GM23338 (cell line): ENCODE data around the gene CACNA1H. TPM values are rescaled to one million over a fixed set of nuclear protein-coding genes. Genes with fewer than 3 reads are reported as not detected.

Experiments
- ATAC-seq: fragments of 200-7000 bp; cut with Tn5 transposase; 3 replicates; pipeline ENCODE4 v1.9.1; 2020
- DNase-seq: peaks from one replicate; pipeline ENCODE4 v3.0.0-alpha.2; 2015; ENCODE audit warnings: low spot score
- H2AFZ ChIP-seq: fragments of 200-600 bp; sonication (generic); 2 replicates; pipeline ENCODE4 v1.8.0; 2016; ENCODE audit warnings: antibody characterized with exemption, mild to moderate bottlenecking, moderate library complexity
- H3F3A ChIP-seq: fragments of 200-600 bp; sonication (generic); replicated peaks from 2 replicates; pipeline ENCODE4 v1.8.0; 2017; ENCODE audit warnings: antibody characterized with exemption, mixed run types, low read depth
- H3K27ac ChIP-seq: fragments of 200-600 bp; sonication (generic); 2 replicates; pipeline ENCODE4 v1.6.1; 2016; ENCODE audit warnings: low read depth
- H3K27me3 ChIP-seq: fragments of 200-600 bp; sonication (generic); 2 replicates; pipeline ENCODE4 v1.8.0; 2016; ENCODE audit warnings: mild to moderate bottlenecking, mixed run types, moderate library complexity; ENCODE audit not compliant: insufficient read depth
- H3K36me3 ChIP-seq: fragments of 200-600 bp; sonication (generic); 2 replicates; pipeline ENCODE4 v1.8.0; 2016; ENCODE audit warnings: mild to moderate bottlenecking; ENCODE audit not compliant: insufficient read depth
- H3K4me1 ChIP-seq: fragments of 200-600 bp; sonication (generic); 2 replicates; pipeline ENCODE4 v1.8.0; 2016; ENCODE audit warnings: mild to moderate bottlenecking, moderate library complexity; ENCODE audit not compliant: insufficient read depth
- H3K4me2 ChIP-seq: fragments of 200-600 bp; sonication (generic); 2 replicates; pipeline ENCODE4 v1.7.1; 2017; ENCODE audit warnings: mixed run types
- H3K4me3 ChIP-seq: fragments of 200-600 bp; sonication (generic); 2 replicates; pipeline ENCODE4 v1.6.1; 2016; ENCODE audit warnings: mixed run types
- H3K79me2 ChIP-seq: fragments of 200-600 bp; sonication (generic); replicated peaks from 2 replicates; pipeline ENCODE4 v1.8.0; 2017; ENCODE audit warnings: mild to moderate bottlenecking; ENCODE audit not compliant: insufficient read depth
- H3K9me2 ChIP-seq: fragments of 200-600 bp; sonication (generic); 2 replicates; pipeline ENCODE4 v1.8.0; 2017; ENCODE audit not compliant: insufficient read depth
- H4K20me1 ChIP-seq: fragments of 200-600 bp; sonication (generic); replicated peaks from 2 replicates; pipeline ENCODE4 v1.8.0; 2017; ENCODE audit warnings: mild to moderate bottlenecking; ENCODE audit not compliant: insufficient read depth
- H3K27ac Mint-ChIP-seq: 2 replicates; pipeline ENCODE4 v1.8.0; 2020; ENCODE audit warnings: inconsistent platforms, mild to moderate bottlenecking, moderate library complexity, mixed read lengths
- H3K27me3 Mint-ChIP-seq: 3 replicates; pipeline ENCODE4 v1.8.0; 2022; ENCODE audit warnings: low read depth, mild to moderate bottlenecking, moderate library complexity, mixed read lengths, inconsistent platforms; ENCODE audit not compliant: insufficient read depth, poor library complexity
- H3K36me3 Mint-ChIP-seq: 3 replicates; pipeline ENCODE4 v1.8.0; 2021; ENCODE audit warnings: low read depth, mild to moderate bottlenecking, inconsistent platforms, moderate library complexity, mixed read lengths
- H3K4me1 Mint-ChIP-seq: 3 replicates; pipeline ENCODE4 v1.8.0; 2020; ENCODE audit warnings: mild to moderate bottlenecking, inconsistent platforms, mixed read lengths
- H3K4me3 Mint-ChIP-seq: 3 replicates; pipeline ENCODE4 v1.8.0; 2021; ENCODE audit warnings: moderate library complexity, mild to moderate bottlenecking, inconsistent platforms, mixed read lengths
- H3K9me3 Mint-ChIP-seq: 3 replicates; pipeline ENCODE4 v1.8.0; 2020; ENCODE audit warnings: moderate library complexity, mild to moderate bottlenecking, inconsistent platforms, mixed read lengths
- CTCF ChIP-seq, 2 experiments: fragments of 200-600 bp in 1 of 2; sonication (generic) in 1 of 2; conservative IDR thresholded peaks; 2 replicates each; pipeline versions ENCODE4 v1.5.1 to v1.6.1; 2016 to 2017; ENCODE audit warnings: antibody characterized with exemption in 2 of 2, low read depth in 2 of 2, mild to moderate bottlenecking in 2 of 2, moderate library complexity in 1 of 2
- EZH2 ChIP-seq: fragments of 200-600 bp; sonication (generic); IDR thresholded peaks from one replicate; pipeline ENCODE4 v1.8.0; 2017; ENCODE audit warnings: antibody characterized with exemption, mild to moderate bottlenecking, low read depth; ENCODE audit not compliant: unreplicated experiment
- ZNF114 ChIP-seq: fragments of 250-450 bp; sonication (Bioruptor Pico); IDR thresholded peaks from 2 replicates; pipeline ENCODE4 v1.5.0; 2020; ENCODE audit warnings: mild to moderate bottlenecking, moderate library complexity
- ZNF331 ChIP-seq: fragments of 250-450 bp; sonication (Bioruptor Pico); IDR thresholded peaks from 2 replicates; pipeline ENCODE4 v1.5.0; 2020; ENCODE audit warnings: low read depth, mild to moderate bottlenecking, moderate library complexity
- long read RNA-seq: library from polyadenylated mRNA; unstranded; transcript quantifications from one replicate; pipeline ENCODE4 v2.0.0, GENCODE V29; 2020; ENCODE audit not compliant: unreplicated experiment
- polyA plus RNA-seq: library from polyadenylated mRNA; unstranded; fragments of >200 nt; fragmentation: Nextera tagmentation; extraction: Ambion mirVana; gene quantifications from 2 replicates; pipeline ENCODE4 v1.2.1, GENCODE V29; 2016
- total RNA-seq: library from RNA; depleted of rRNA; stranded (reverse); fragments of >200 nt; shearing (Covaris generic); gene quantifications from 2 replicates; pipeline ENCODE4 v1.2.3, GENCODE V29; 2014; rRNA removed
- TF ChIP-seq, protein P1 (sequence below): fragments of 250-450 bp; sonication (Bioruptor Pico); IDR thresholded peaks from 2 replicates; pipeline ENCODE4 v1.5.0; 2020; ENCODE audit warnings: mild to moderate bottlenecking, moderate library complexity
- TF ChIP-seq, protein P2 (sequence below): IDR thresholded peaks from 2 replicates; pipeline ENCODE4 v1.6.1; 2016; ENCODE audit warnings: antibody characterized with exemption

CACNA1H gene
- total RNA-seq (34.5 and 43.3 TPM in 2 replicates), polyA plus RNA-seq (3.5 and 3.8 TPM in 2 replicates)
- long read RNA-seq, partial matches to known transcripts, result 0 of 1 reads
- long read RNA-seq, other reads (novel, unspliced or antisense), result 1 of 1 reads

DNA sequence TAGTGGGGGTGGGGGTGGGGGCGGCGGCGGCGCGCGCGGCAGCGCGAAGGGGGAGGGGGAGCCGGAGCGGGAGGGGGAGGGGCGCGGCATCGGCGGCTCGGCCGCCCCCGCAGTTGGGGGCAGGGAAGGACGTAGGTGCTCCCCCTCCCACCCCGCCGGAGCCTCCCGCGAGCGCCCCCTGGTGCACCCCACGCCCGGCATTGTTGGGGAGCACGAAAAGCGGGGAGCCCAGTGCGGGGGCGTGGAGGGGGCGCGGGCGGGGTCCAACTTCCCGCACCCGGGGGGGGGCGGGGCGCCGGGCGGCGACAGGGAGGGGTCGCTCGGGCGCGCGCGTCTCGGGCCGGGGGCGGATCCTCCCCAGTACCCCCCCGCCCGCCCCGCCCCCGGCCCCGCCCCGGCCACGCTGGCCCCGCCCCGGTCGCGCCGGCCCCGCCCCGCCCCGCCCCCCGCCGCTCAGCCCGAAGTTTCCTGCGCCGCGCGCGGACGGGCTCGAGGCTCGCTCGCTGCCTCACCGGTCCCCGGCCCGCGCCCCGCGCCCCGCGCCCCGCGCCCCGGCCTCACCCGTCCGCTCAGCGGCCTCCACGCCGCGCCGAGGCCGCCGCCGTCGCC lies at the start of gene CACNA1H:
TSS of gene CACNA1H (plus strand) at position 456 of the 609 bp plus-strand sequence. CDS start 632 bp downstream, outside the sequence.
- H2AFZ ChIP-seq, result peak within 1 kb of the TSS; percentile 78; the same call in 1 of the 2 replicates

GRCh38 chr16:1103636-1103980 lies 49.3 kb upstream of the CACNA1H start:
- H3F3A ChIP-seq, result 0 out of 2 replicates have a peak, but pooled peaks cover 4% of the 10 kb centered on the region
- H3K27me3 ChIP-seq, result no peaks in the 10 kb centered on the region
- Mint-ChIP-seq H3K27me3 (peaks cover 3% of the 10 kb centered on the region), H3K4me1 (no peaks in the 10 kb centered on the region), H3K9me3 (no peaks in the 10 kb centered on the region), H3K36me3 (no peaks in the 10 kb centered on the region), H3K4me3 (no peak overlapping the region; the same call in 2 of the 3 replicates), H3K27ac (no peak overlapping the region)
- peak overlapping the region; percentile 90 for H2AFZ ChIP-seq
- H3K9me2 ChIP-seq, result no peaks in the 10 kb centered on the region
- peak overlapping the region; percentile 83; the same call in 1 of the 2 replicates for H3K4me2 ChIP-seq
- H4K20me1 ChIP-seq, result no peaks in the 10 kb centered on the region
- no peak overlapping the region for H3K27ac ChIP-seq
- H3K4me3 ChIP-seq, result peak overlapping the region; percentile 66
- no peaks in the 10 kb centered on the region for H3K36me3 ChIP-seq
- H3K79me2 ChIP-seq, result no peaks in the 10 kb centered on the region
- DNase-seq (no peak), ATAC-seq (no peak; the same call in 2 of the 3 replicates)
- TF ChIP-seq ZNF114 (CRISPR knock-in tag) (no peak), ZNF331 (CRISPR knock-in tag) (no peak)
- TF ChIP-seq, protein P1, sequence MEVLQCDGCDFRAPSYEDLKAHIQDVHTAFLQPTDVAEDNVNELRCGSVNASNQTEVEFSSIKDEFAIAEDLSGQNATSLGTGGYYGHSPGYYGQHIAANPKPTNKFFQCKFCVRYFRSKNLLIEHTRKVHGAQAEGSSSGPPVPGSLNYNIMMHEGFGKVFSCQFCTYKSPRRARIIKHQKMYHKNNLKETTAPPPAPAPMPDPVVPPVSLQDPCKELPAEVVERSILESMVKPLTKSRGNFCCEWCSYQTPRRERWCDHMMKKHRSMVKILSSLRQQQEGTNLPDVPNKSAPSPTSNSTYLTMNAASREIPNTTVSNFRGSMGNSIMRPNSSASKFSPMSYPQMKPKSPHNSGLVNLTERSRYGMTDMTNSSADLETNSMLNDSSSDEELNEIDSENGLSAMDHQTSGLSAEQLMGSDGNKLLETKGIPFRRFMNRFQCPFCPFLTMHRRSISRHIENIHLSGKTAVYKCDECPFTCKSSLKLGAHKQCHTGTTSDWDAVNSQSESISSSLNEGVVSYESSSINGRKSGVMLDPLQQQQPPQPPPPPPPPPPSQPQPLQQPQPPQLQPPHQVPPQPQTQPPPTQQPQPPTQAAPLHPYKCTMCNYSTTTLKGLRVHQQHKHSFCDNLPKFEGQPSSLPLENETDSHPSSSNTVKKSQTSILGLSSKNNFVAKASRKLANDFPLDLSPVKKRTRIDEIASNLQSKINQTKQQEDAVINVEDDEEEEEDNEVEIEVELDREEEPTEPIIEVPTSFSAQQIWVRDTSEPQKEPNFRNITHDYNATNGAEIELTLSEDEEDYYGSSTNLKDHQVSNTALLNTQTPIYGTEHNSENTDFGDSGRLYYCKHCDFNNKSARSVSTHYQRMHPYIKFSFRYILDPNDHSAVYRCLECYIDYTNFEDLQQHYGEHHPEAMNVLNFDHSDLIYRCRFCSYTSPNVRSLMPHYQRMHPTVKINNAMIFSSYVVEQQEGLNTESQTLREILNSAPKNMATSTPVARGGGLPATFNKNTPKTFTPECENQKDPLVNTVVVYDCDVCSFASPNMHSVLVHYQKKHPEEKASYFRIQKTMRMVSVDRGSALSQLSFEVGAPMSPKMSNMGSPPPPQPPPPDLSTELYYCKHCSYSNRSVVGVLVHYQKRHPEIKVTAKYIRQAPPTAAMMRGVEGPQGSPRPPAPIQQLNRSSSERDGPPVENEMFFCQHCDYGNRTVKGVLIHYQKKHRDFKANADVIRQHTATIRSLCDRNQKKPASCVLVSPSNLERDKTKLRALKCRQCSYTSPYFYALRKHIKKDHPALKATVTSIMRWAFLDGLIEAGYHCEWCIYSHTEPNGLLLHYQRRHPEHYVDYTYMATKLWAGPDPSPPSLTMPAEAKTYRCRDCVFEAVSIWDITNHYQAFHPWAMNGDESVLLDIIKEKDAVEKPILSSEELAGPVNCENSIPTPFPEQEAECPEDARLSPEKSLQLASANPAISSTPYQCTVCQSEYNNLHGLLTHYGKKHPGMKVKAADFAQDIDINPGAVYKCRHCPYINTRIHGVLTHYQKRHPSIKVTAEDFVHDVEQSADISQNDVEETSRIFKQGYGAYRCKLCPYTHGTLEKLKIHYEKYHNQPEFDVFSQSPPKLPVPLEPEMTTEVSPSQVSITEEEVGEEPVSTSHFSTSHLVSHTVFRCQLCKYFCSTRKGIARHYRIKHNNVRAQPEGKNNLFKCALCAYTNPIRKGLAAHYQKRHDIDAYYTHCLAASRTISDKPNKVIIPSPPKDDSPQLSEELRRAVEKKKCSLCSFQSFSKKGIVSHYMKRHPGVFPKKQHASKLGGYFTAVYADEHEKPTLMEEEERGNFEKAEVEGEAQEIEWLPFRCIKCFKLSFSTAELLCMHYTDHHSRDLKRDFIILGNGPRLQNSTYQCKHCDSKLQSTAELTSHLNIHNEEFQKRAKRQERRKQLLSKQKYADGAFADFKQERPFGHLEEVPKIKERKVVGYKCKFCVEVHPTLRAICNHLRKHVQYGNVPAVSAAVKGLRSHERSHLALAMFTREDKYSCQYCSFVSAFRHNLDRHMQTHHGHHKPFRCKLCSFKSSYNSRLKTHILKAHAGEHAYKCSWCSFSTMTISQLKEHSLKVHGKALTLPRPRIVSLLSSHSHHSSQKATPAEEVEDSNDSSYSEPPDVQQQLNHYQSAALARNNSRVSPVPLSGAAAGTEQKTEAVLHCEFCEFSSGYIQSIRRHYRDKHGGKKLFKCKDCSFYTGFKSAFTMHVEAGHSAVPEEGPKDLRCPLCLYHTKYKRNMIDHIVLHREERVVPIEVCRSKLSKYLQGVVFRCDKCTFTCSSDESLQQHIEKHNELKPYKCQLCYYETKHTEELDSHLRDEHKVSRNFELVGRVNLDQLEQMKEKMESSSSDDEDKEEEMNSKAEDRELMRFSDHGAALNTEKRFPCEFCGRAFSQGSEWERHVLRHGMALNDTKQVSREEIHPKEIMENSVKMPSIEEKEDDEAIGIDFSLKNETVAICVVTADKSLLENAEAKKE (CRISPR knock-in tag), result no peak
- TF ChIP-seq, protein P2, sequence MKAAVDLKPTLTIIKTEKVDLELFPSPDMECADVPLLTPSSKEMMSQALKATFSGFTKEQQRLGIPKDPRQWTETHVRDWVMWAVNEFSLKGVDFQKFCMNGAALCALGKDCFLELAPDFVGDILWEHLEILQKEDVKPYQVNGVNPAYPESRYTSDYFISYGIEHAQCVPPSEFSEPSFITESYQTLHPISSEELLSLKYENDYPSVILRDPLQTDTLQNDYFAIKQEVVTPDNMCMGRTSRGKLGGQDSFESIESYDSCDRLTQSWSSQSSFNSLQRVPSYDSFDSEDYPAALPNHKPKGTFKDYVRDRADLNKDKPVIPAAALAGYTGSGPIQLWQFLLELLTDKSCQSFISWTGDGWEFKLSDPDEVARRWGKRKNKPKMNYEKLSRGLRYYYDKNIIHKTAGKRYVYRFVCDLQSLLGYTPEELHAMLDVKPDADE, result no peak
- H3K4me1 ChIP-seq, result no peaks in the 10 kb centered on the region

More for the DNA sequence above, at the start of gene CACNA1H:
- Histone ChIP-seq H3K4me2 (peak within 1 kb of the TSS; percentile 77), H3K27me3 (no peaks in the 10 kb centered on the region), H3K9me2 (no peaks in the 10 kb centered on the region), H3K4me1 (peaks cover 15% of the 10 kb centered on the region), H3K4me3 (peak within 1 kb of the TSS; percentile 63), H3K79me2 (peaks cover 30% of the 10 kb centered on the region), H3K27ac (no peak within 1 kb of the TSS), H3K36me3 (no peaks in the 10 kb centered on the region), H3F3A (0 out of 2 replicates have a peak, but pooled peaks cover 7% of the 10 kb centered on the region), H4K20me1 (0 out of 2 replicates have a peak, but pooled peaks cover 6% of the 10 kb centered on the region)
- peak; percentile 75 for DNase-seq
- no peaks in the 10 kb centered on the region for H3K36me3 Mint-ChIP-seq
- TF ChIP-seq ZNF331 (CRISPR knock-in tag) (no peak), CTCF (conservative IDR thresholded peaks at IDR 0.05; ENCODE audit: low read depth in 2 of 2) (peak; percentile 7 to 29; a peak in 2 of 4 replicates), ZNF114 (CRISPR knock-in tag) (no peak), EZH2 (no peak)
- ATAC-seq, result no peak; the same call in 1 of the 3 replicates
- H3K27me3 Mint-ChIP-seq, result peaks cover 5% of the 10 kb centered on the region
- H3K9me3 Mint-ChIP-seq, result peaks cover 3% of the 10 kb centered on the region; the same call in 1 of the 3 replicates
- H3K4me3 Mint-ChIP-seq, result peak within 1 kb of the TSS; percentile 70
- H3K27ac Mint-ChIP-seq, result no peak within 1 kb of the TSS
- peaks cover 5% of the 10 kb centered on the region; the same call in 2 of the 3 replicates for H3K4me1 Mint-ChIP-seq
